H1 (cell line): Measurements from ENCODE around the gene RAP1A.

ENCODE experiments used
- CTCF ChIP-seq, 3 experiments: IDR thresholded peaks; 1 replicate in 2 of 3; 2 replicates in 1 of 3; pipeline versions ENCODE4 v1.5.1 to v1.6.1; 2011; ENCODE audit warnings: low read length in 3 of 3, mild to moderate bottlenecking in 3 of 3, inconsistent platforms in 2 of 3, low read depth in 1 of 3, moderate library complexity in 1 of 3; ENCODE audit not compliant: insufficient read depth in 1 of 3; ENCODE audit errors: control extremely low read depth in 1 of 3
- HDAC6 ChIP-seq: IDR thresholded peaks from one replicate; pipeline ENCODE4 v1.7.1; 2012; ENCODE audit warnings: low read depth, mild to moderate bottlenecking, inconsistent platforms, low read length, moderate library complexity
- MAX ChIP-seq: IDR thresholded peaks from 2 replicates; pipeline ENCODE4 v1.6.1; 2012; ENCODE audit warnings: inconsistent platforms
- POLR2A ChIP-seq, 2 experiments: IDR thresholded peaks; 1 replicate in 1 of 2; 2 replicates in 1 of 2; pipeline ENCODE4 v1.6.1; 2011; ENCODE audit warnings: low read depth in 2 of 2, low read length in 2 of 2, mild to moderate bottlenecking in 2 of 2; ENCODE audit errors: control extremely low read depth in 1 of 2
- SP2 ChIP-seq: IDR thresholded peaks from 2 replicates; pipeline ENCODE4 v1.6.1; 2012; ENCODE audit warnings: mild to moderate bottlenecking, low read length, inconsistent platforms
- TAF1 ChIP-seq: IDR thresholded peaks from 2 replicates; pipeline ENCODE4 v1.6.1; 2011; ENCODE audit warnings: mild to moderate bottlenecking, low read depth, low read length
- TEAD4 ChIP-seq: IDR thresholded peaks from 2 replicates; pipeline ENCODE4 v1.6.1; 2012; ENCODE audit warnings: low read depth, low read length, inconsistent platforms, mixed read lengths
- USF2 ChIP-seq: IDR thresholded peaks from 2 replicates; pipeline ENCODE4 v1.6.1; 2011; ENCODE audit warnings: low read length, improper control_type of control experiment

- TF ChIP-seq TAF1 (no peak), SP2 (no peak), POLR2A (IDR thresholded peaks at IDR 0.05; ENCODE audit: control extremely low read depth in 1 of 2, low read depth in 2 of 2, low read length in 2 of 2) (no peak), HDAC6 (no peak), CTCF (IDR thresholded peaks at IDR 0.05; ENCODE audit: control extremely low read depth in 1 of 3, insufficient read depth in 1 of 3, low read depth in 1 of 3, low read length in 3 of 3) (no peak), USF2 (no peak), TEAD4 (no peak), MAX (no peak)
These were observed 47.2 kb downstream of the RAP1A start for GRCh38 chr1:111666828-111667227.
